Measurements from ENCODE around the gene FAM53A.

The FAM53A gene

DNA sequence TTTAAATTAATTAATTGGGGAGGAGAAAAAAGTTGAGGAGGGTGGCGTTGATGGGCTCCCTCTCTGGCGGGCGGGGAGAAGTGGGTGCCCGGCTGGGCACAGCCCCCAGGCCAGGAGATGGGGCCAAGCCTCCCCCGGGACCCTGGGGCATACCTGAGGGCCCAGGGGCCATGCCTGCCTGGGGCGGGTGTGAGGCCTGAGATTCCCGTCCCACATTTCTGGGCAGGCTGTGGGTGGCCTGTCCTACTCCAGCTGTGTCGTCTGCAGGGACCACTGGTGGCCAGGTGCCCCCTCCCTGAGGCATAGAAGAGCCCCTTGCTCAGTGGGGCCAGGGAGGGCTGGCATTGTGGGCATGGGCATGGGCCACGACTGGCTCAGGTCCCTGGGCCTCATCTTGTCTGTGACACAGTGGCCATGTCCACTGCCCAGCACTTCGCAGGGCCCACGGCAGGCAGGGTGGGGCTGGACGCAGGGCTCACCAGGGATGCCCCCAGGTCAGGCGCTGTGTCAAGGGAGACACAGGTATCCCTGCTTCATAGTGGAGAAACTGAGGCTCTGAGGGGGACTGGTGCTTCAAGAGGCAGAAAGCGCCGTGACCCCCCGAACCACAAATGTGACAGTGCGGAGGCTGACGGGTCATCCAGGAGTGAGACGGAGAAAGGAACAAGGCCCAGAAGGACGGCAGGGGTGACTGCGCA is 60.1 kb downstream of the FAM53A start:
- no peak for DNase-seq (ENCODE audit: low read depth in 2 of 3, low spot score in 2 of 3)

- no peak for DNase-seq (ENCODE audit: low read depth in 2 of 3, low spot score in 2 of 3)
These were observed 60.7 kb downstream of the FAM53A start for GRCh38 chr4:1623400-1623799.

DNA sequence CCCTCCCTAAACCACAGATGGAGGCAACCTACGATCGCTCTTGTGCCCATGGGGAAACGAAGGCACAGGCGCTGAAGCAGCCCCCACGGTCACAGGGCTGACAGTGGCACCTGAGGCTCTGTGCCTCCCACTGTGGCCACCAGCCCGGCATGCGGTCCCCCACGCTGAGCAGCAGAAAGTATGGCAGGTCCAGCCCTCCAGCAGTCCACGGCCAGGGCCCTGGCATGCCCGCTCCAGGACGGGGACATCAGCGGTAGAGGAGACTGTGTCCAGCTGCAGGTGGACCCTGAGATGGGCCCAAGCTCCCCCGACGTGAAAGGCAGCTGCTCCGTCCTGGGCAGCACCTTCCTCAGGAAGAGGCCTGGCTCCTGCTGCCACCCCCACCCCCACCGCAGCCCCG is 61.2 kb downstream of the FAM53A start:
- no peak for DNase-seq (ENCODE audit: low read depth in 2 of 3, low spot score in 2 of 3)

- DNase-seq (ENCODE audit: low read depth in 2 of 3, low spot score in 2 of 3) = no peak
These were observed 61.9 kb downstream of the FAM53A start for GRCh38 chr4:1622238-1622637.

GRCh38 chr4:1621526-1621925 is 62.6 kb downstream of the FAM53A start:
- DNase-seq (ENCODE audit: low read depth in 2 of 3, low spot score in 2 of 3) = no peak

- no peak for DNase-seq (ENCODE audit: low read depth in 2 of 3, low spot score in 2 of 3)
These were observed 64.9 kb downstream of the FAM53A start for GRCh38 chr4:1619151-1619672.

GRCh38 chr4:1618438-1618837 is 65.7 kb downstream of the FAM53A start:
- DNase-seq (ENCODE audit: low read depth in 2 of 3, low spot score in 2 of 3) = no peak

DNA sequence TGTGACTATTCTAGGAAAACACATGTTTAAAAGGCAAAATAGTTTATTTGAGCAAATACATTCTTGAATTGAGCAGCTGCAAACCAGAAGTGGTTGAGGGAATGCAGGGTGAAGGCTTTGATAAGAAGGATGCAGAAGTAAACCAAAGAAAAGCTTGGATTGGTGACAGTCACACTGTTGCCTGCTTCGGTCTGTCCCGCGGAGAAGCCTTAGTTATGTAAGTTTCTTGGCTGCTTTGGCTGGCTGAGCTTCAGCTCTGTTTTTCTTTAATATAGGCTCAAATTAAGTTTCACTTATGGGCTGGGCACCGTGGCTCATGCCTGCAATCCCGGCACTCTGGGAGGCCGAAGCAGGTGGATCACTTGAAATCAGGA is 67.6 kb downstream of the FAM53A start:
- no peak for DNase-seq (ENCODE audit: low read depth in 2 of 3, low spot score in 2 of 3)

- DNase-seq (ENCODE audit: low read depth in 2 of 3, low spot score in 2 of 3) = no peak
These were observed 68.1 kb downstream of the FAM53A start for GRCh38 chr4:1615786-1616556.

GRCh38 chr4:1614854-1615595 is 69.1 kb downstream of the FAM53A start:
- DNase-seq (ENCODE audit: low read depth in 2 of 3, low spot score in 2 of 3) = no peak

DNA sequence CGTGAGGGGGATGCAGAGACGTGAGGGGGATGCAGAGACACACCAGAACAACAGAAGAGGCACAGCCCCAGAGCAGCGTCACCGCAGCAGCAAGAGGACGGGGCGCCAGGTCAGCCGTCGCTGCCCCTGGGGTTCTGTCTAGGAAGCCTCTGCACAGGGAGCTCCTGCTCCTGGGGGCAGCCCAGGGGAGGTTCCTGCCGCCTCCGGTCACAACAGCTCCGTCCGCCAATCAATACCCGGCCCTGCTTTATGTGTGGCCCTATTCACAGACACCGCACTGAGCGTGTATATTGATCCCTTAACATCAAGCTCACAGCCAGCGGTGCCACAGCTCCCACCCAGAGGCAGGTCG is 69.6 kb downstream of the FAM53A start:
- no peak for DNase-seq (ENCODE audit: low read depth in 2 of 3, low spot score in 2 of 3)

DNA sequence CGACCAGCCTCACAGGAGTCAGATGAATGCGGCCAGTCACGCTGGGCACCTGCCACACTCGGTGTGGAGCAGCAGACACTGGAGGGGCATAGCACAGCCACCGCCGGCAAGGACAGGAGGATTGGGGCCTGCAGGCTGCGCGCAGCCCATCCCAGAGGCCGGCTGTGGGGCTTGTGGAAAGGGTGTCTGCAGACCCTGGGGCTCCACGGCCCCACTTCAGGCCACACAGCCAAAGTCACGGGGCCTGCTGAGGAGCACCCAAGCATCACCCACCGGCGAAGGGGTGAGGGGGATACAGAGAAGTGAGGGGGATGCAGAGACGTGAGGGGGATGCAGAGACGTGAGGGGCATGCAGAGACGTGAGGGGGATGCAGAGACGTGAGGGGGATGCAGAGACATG is 70.1 kb downstream of the FAM53A start:
- DNase-seq (ENCODE audit: low read depth in 2 of 3, low spot score in 2 of 3) = no peak

GRCh38 chr4:1613099-1613495 is 71.0 kb downstream of the FAM53A start:
- no peak for DNase-seq (ENCODE audit: low read depth in 2 of 3, low spot score in 2 of 3)

- no peak for DNase-seq (ENCODE audit: low read depth in 2 of 3, low spot score in 2 of 3)
These were observed 71.6 kb downstream of the FAM53A start for GRCh38 chr4:1612278-1613098.

DNA sequence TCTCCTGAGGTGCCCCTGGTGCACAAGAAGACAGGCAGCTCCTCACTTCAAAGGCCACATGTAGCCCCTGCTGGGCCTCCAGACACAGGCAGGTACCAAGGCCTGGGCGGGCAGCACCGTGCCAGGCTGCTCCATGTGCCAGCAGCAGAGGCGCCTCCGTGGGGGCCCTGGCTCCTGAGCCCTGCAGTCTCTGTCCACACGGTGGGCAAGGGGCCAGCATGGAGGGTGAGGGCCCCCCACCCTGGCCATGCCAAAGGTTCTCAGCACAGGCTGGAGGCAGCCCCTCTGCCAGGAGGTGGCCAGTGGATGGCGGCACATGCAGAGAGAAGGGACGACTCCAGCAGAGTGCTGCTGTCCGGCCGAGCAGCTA is 72.6 kb downstream of the FAM53A start:
- no peak for DNase-seq (ENCODE audit: low read depth in 2 of 3, low spot score in 2 of 3)

DNA sequence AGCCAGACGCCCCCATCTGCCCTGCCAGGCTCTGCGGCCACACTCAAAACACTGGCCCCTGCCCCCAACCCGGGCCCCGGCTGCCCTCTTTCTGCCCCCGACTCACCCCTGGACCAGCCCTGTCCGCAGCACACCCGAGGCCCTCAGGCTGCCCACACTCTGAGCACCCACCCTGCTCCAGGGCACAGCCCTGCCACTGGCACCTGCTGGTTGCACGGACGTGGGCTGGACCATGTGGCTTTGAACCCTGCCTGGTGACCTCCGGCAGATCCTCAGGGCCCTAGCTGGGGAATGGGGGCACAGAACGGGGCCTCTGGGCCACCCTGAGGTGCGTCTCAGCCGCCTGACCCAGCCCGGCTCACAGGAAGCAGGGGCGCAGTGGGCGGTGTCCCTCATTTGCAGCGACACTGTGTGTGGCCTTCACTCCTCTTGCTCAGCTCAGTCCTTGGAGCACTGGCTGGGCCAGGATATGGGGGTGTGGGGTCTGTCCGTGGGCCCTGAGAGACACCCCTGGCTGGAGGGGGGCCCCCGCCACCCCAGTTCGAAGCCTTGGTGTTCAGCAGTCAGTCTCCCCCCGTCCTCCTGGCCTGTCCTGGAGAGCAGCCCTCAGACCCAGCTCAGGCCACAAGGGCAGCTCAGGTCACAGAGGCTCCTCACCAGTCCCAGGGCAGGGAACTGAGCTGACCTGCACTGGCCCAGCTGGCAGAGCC is 73.2 kb downstream of the FAM53A start:
- DNase-seq (ENCODE audit: low read depth in 2 of 3, low spot score in 2 of 3) = no peak

DNA sequence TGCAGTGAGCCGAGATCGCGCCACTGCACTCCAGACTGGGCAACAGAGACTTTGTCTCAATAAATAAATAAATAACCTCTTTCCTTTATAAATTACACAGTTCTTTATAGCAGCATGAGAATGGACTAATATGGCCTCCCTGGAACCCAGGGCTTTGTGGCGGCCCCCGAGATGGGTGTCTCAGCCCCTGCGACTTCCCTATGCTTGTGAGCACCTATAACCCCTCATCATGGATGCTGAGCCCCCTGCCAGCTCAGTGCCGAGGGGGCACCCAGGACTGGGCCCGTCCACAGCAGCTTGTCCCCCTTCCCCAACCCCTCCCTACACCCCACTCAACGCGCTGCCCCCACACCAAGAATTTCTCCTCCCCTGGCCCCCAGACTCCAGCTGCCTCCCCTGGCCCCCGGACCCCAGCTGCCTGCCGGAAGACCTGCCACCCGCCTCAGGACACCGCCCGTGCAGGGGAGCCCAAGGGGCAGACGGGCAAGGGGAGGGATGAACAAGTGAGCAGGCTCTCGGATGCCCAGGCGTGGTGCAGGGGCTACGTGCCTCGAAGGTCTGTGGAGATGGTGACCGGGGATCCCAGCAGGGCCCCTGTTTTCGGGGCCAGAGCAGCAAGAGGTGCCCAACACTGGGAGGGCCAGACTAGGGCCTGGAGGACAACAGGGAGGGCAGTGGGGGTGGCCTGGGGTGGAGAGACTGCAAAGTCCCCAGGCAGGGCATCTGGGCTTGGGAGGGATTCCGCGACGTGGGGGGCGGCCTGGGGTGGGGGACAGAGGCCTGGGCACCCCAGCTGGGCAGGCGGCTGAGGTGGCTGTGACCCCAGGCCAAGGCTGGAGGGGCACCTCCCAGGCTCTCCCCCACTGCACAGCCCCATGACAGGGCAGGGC is 74.0 kb downstream of the FAM53A start:
- DNase-seq (ENCODE audit: low read depth in 2 of 3, low spot score in 2 of 3) = no peak

DNA sequence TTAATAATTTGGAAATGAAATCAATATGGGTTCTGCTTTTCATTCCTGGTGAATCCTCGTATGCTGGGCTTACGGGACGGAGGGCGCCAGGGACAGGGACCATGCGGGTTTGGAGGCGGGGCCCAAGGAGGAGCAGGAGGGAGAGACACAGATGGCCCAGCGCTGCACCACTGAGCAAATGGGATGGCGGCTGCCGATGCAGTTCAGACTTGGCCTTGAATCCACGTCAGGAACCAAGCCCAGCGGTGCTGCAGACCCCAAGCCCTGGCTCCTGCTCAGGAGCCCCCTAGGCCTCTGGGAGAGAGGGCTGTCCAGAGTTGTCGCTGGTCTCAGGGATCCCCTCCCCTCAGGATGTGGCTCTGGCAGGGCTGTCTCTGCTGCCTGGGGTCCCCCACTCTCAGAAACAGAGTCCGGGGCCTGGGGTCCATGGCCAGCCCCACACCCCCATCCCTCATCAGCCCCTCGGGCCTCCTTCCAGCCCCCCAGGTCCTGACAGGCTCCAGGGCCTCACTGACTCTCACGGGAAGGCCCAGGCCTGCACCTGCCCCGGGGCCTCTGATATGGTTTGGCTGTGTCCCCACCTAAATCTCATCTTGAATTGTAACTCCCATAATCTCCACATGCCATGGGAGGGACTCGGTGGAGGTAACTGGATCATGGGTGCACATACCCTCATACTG is 75.2 kb downstream of the FAM53A start:
- DNase-seq (ENCODE audit: low read depth in 2 of 3, low spot score in 2 of 3) = no peak

GRCh38 chr4:1608196-1608820 is 75.8 kb downstream of the FAM53A start:
- no peak for DNase-seq (ENCODE audit: low read depth in 2 of 3, low spot score in 2 of 3)

Data from activated CD8-positive, alpha-beta memory T cell treated with anti-CD3 and anti-CD28 coated beads for 48 hours (primary cell).